Keratinocyte (primary cell): ENCODE measurements around the gene MORN5. TPM values are rescaled to one million over a fixed set of nuclear protein-coding genes. Genes with fewer than 3 reads are reported as not detected.

Source experiments
- DNase-seq: peaks from one replicate; pipeline ENCODE4 v3.0.0-alpha.2; 2011; ENCODE audit warnings: low read depth, missing footprints, low spot score
- FAIRE-seq: peaks from 2 replicates; lab custom pipeline; 2011; peaks lifted over from hg19 to GRCh38; lab: Jason Lieb, UNC
- H2AFZ ChIP-seq: 2 replicates; pipeline ENCODE4 v1.6.0; 2012; ENCODE audit warnings: low read length, control low read depth, inconsistent platforms; ENCODE audit not compliant: control insufficient read depth
- H3K27ac ChIP-seq: 2 replicates; pipeline ENCODE4 v1.5.1; 2011; ENCODE audit warnings: low read length; ENCODE audit not compliant: control insufficient read depth, insufficient read depth
- H3K27me3 ChIP-seq: 3 replicates; pipeline ENCODE4 v1.6.0; 2011; ENCODE audit warnings: low read length; ENCODE audit not compliant: control insufficient read depth, insufficient read depth; ENCODE audit errors: extremely low read depth
- H3K36me3 ChIP-seq, 2 experiments: 2 replicates in 1 of 2; 3 replicates in 1 of 2; pipeline ENCODE4 v1.5.1; 2011; ENCODE audit warnings: low read length in 2 of 2, mild to moderate bottlenecking in 1 of 2; ENCODE audit not compliant: control insufficient read depth in 2 of 2, insufficient read depth in 2 of 2; ENCODE audit errors: extremely low read depth in 1 of 2
- H3K4me1 ChIP-seq: 3 replicates; pipeline ENCODE4 v1.5.1; 2011; ENCODE audit warnings: low read length; ENCODE audit not compliant: control insufficient read depth, insufficient read depth; ENCODE audit errors: extremely low read depth
- H3K4me2 ChIP-seq: 3 replicates; pipeline ENCODE4 v1.6.0; 2011; ENCODE audit warnings: low read depth, low read length; ENCODE audit not compliant: control insufficient read depth, insufficient read depth; ENCODE audit errors: extremely low read depth
- H3K4me3 ChIP-seq, 3 experiments: fragments of 200-600 bp in 1 of 3; sonication (generic) in 1 of 3; 2 replicates in 2 of 3; 3 replicates in 1 of 3; pipeline ENCODE4 v1.5.1; 2011 to 2016; ENCODE audit warnings: low read length in 3 of 3, mild to moderate bottlenecking in 3 of 3, control low read depth in 2 of 3, inconsistent platforms in 1 of 3, low read depth in 1 of 3, mixed read lengths in 1 of 3, mixed run types in 1 of 3, moderate library complexity in 1 of 3; ENCODE audit not compliant: control insufficient read depth in 2 of 3, insufficient read depth in 2 of 3; ENCODE audit errors: extremely low read depth in 1 of 3
- H3K79me2 ChIP-seq: 2 replicates; pipeline ENCODE4 v1.6.0; 2012; ENCODE audit warnings: low read length; ENCODE audit not compliant: control insufficient read depth, insufficient read depth
- H3K9ac ChIP-seq: 3 replicates; pipeline ENCODE4 v1.6.0; 2011; ENCODE audit warnings: low read length; ENCODE audit not compliant: control insufficient read depth, insufficient read depth; ENCODE audit errors: extremely low read depth
- H3K9me1 ChIP-seq: 3 replicates; pipeline ENCODE4 v1.6.0; 2011; ENCODE audit warnings: low read length; ENCODE audit not compliant: control insufficient read depth, insufficient read depth; ENCODE audit errors: extremely low read depth
- H3K9me3 ChIP-seq: 2 replicates; pipeline ENCODE4 v1.5.1; 2012; ENCODE audit warnings: low read depth, low read length; ENCODE audit not compliant: control insufficient read depth
- H4K20me1 ChIP-seq: 3 replicates; pipeline ENCODE4 v1.6.0; 2011; ENCODE audit warnings: low read length; ENCODE audit not compliant: control insufficient read depth, insufficient read depth; ENCODE audit errors: extremely low read depth
- EZH2 ChIP-seq: IDR thresholded peaks from one replicate; pipeline ENCODE4 v1.6.1; 2012; ENCODE audit warnings: inconsistent platforms, mild to moderate bottlenecking, low read length, moderate library complexity
- dilution Hi-C: fragments of 300-500 bp; cut with MboI; formaldehyde crosslinking; loops from one replicate; pipeline ENCODE4 v1.7.0; 2020; ENCODE audit warnings: low sequenced_read_pairs; ENCODE audit not compliant: extremely low pct_ligation_motif_present
- polyA plus RNA-seq, 5 experiments: library from polyadenylated mRNA; depleted of rRNA in 3 of 5; stranded (reverse) in 3 of 5; stranded (forward) in 1 of 5; unstranded in 1 of 5; fragments of >200 nt; gene quantifications; 1 replicate in 1 of 5; 2 replicates in 3 of 5; 3 replicates in 1 of 5; pipeline versions ENCODE4 v1.2.1 to v1.2.3, GENCODE V29; 2011 to 2012; ENCODE audit warnings: missing spikeins in 2 of 5, low read depth in 1 of 5, low replicate concordance in 1 of 5
- TF ChIP-seq, protein P1 (sequence below), 3 experiments: IDR thresholded peaks in 1 of 3; conservative IDR thresholded peaks in 1 of 3; optimal IDR thresholded peaks in 1 of 3; 2 replicates in 2 of 3; 3 replicates in 1 of 3; pipeline versions ENCODE3 to v1.5.1; 2011; ENCODE audit warnings: low read length in 3 of 3, mild to moderate bottlenecking in 3 of 3, moderate library complexity in 2 of 3, control low read depth in 1 of 3, inconsistent platforms in 1 of 3; ENCODE audit not compliant: insufficient read depth in 2 of 3; ENCODE audit errors: extremely low read depth in 1 of 3

Gene MORN5
- polyA plus RNA-seq, 1 donor (not counting 4 experiments of a cell fraction or from before 2014, with no cell fraction given), result not detected

DNA sequence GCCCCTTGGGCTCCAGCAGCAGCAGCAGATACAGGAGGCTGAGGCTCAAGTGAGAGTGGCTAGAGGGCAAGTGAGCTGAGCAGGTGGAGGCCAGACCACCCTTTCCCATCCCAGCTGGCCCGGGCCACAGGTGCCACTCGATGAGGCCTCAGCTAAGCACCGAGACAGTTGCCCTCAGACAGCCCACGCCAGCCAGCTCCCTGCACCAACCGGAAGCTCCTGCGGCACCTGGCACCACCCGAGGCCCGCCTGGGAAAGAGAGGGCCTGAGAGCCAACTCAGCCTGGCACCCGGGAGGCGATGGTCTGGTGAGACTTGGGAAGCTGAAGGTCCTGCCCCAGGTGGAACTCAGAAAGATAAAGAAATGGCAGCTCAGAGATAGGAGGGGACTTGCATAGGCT lies 38.3 kb upstream of the MORN5 start:
- Histone ChIP-seq H3K4me3 (no peak overlapping the region), H3K27ac (no peak overlapping the region), H3K9me1 (no peaks in the 10 kb centered on the region), H3K4me2 (no peak overlapping the region), H3K27me3 (peaks cover 3% of the 10 kb centered on the region), H4K20me1 (no peaks in the 10 kb centered on the region), H3K9ac (no peak overlapping the region), H3K9me3 (no peaks in the 10 kb centered on the region), H3K36me3 (no peaks in the 10 kb centered on the region), H2AFZ (no peak overlapping the region), H3K4me1 (peaks cover 20% of the 10 kb centered on the region), H3K79me2 (no peaks in the 10 kb centered on the region)
- FAIRE-seq, result no peak
- TF ChIP-seq EZH2, result no peak
- TF ChIP-seq, protein P1, sequence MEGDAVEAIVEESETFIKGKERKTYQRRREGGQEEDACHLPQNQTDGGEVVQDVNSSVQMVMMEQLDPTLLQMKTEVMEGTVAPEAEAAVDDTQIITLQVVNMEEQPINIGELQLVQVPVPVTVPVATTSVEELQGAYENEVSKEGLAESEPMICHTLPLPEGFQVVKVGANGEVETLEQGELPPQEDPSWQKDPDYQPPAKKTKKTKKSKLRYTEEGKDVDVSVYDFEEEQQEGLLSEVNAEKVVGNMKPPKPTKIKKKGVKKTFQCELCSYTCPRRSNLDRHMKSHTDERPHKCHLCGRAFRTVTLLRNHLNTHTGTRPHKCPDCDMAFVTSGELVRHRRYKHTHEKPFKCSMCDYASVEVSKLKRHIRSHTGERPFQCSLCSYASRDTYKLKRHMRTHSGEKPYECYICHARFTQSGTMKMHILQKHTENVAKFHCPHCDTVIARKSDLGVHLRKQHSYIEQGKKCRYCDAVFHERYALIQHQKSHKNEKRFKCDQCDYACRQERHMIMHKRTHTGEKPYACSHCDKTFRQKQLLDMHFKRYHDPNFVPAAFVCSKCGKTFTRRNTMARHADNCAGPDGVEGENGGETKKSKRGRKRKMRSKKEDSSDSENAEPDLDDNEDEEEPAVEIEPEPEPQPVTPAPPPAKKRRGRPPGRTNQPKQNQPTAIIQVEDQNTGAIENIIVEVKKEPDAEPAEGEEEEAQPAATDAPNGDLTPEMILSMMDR (optimal IDR thresholded peaks at IDR 0.05 in 1 of 3, IDR thresholded peaks at IDR 0.05 in 1 of 3, conservative IDR thresholded peaks at IDR 0.05 in 1 of 3; ENCODE audit: extremely low read depth in 1 of 3, insufficient read depth in 2 of 3, low read length in 3 of 3), result no peak
- DNase-seq, result no peak
- dilution Hi-C loops, result no loop called here

DNA sequence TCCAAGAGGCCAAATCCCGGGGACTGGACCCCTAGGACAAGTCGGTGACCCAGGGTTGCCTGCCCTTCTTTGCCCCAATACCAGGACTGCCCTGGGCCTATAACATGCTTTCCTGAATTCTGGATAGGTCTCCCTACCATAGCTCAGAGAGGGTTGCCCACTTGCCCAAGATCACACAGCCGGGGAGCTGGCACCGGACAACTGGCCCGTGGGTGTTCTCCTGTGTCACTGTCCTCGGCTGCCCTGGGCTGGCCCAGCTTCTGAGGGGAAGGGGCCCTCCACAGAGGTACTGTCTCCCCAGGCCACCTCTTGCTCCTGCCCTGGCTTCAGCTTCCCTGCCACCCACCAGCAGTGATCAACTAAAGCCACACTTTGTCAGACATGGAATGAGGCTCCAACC lies 37.8 kb upstream of the MORN5 start:
- Histone ChIP-seq H3K4me2 (no peak overlapping the region), H3K79me2 (no peaks in the 10 kb centered on the region), H3K36me3 (no peaks in the 10 kb centered on the region), H3K4me3 (no peak overlapping the region), H3K27me3 (peaks cover 3% of the 10 kb centered on the region), H3K9me1 (no peaks in the 10 kb centered on the region), H4K20me1 (no peaks in the 10 kb centered on the region), H3K9me3 (no peaks in the 10 kb centered on the region), H2AFZ (no peak overlapping the region), H3K27ac (no peak overlapping the region), H3K9ac (no peak overlapping the region), H3K4me1 (peaks cover 22% of the 10 kb centered on the region)
- dilution Hi-C loops, result no loop called here
- DNase-seq (no peak), FAIRE-seq (no peak)
- TF ChIP-seq, protein P1 (optimal IDR thresholded peaks at IDR 0.05 in 1 of 3, IDR thresholded peaks at IDR 0.05 in 1 of 3, conservative IDR thresholded peaks at IDR 0.05 in 1 of 3; ENCODE audit: extremely low read depth in 1 of 3, insufficient read depth in 2 of 3, low read length in 3 of 3), result no peak
- TF ChIP-seq EZH2, result no peak
